Measurements from ENCODE around the gene IWS1.
"Not testable (repeated sequence)": the region's sequence is repeated elsewhere in the genome, so short reads cannot be mapped to it uniquely, and the experiment has no call there.

Gene IWS1

DNA sequence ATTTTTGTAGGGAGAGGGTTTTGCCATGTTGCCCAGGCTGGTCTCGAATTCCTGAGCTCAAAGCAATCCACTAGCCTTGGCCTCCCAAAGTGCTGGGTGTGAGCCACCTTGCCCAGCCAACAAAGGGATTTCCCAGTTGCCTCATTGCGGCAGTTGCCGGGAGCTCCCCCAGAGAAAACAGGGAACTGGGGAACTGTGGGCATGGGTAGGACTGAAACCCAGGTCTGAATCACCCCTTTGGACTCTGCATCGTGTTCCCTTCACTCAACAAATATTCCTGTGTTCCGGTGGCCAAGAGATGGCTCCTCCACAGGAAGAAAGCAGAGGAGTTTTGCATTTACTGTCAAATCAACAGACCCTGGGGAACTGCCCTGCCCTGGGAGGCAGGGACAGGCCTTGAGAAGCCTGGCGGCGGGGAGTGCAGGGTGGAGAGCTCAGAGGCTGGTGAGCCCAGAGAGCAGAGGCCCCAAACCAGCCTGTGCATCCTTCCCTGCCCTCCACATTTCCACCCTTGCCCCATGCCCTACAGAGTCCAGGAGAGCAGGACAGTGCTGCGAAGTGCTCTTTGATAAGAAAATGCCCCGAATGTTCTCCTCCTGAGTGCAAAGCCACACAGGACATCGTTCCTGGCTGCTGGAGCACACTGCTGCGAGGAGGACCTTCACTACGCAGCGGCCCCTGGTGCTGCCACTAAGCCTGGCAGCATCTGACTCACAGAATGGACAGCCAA is 34.1 kb upstream of the IWS1 start:
- peak; percentile 92 to 93 (median 93) for DNase-seq

DNA sequence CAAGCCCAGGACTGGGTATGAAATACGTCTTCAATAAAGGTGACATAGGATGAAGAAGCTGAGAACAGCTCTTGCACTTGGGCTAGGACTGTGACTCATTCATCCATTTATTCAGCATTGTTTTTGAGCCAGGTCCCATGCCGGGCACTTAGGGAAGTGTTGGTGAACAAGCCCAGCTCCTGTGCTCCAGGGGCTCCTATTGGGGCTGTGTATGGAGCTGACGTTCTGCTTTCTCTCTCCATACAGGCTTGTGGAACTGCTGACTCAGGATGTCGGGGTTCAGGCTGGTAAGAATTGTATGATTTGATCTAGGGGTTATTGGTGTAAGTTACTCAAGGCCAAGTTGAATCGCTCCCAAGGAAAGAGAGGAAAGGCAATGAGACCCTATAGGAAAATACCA is 33.2 kb upstream of the IWS1 start:
- DNase-seq, result peak; percentile 16 to 24 (median 24)

DNA sequence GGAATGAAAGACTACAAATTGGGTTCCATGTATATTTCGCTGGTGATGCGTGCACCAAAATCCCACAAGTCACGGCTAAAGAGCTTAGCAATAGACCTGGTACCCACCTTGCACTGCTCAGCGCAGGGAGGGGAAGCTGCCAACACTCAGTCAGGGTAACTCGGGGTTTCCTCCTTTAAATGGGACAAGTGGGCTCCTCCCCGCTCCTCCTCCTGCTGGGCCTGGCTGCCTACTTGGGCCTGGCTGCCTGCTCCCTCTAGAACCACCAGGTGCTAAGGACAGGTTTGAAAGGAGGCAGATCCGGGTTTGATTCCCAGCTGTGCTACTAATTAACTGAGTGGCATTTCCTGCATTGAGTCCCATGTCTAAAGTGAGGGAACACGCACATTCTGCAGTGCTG is 32.6 kb upstream of the IWS1 start:
- no peak for DNase-seq

DNA sequence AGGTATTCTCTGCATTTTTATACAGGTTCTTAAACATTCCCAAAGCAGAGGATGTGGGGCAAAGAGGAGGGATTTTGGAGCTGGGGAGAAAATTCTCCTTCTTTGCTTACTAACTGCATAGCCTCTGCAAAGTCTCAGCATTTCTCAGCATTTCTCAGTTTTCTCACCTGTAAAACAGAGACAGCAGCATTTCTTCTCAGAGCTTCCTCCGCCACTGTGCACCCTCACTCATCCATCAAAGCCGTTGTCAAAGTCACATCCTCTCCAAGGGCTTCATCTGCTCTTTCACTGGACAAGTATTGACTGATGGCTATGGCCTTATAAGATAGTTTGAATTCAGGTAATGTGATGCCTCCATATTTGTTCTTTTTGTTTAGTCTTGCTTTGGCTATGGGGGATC is 26.6 kb upstream of the IWS1 start:
- DNase-seq, result no peak

DNA sequence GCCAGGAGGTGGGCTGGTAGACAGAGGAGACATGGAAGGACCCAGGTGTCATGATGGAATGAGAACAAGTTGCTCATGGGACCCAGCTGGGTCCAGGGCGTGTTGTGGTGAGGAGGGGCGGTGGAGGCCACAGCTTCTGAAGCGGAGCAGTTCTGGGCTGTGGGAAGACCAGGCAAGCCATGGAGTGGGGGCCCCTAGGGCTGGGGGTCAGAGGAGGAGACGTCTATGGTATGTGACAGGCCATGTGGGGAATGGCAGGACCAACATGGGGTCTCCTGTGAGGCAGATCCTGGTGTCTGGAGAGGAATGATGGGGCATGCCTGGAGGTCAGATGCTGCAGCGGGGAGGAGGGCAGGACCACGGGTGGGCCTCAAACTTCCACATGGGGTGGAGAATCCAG is 26.0 kb upstream of the IWS1 start:
- DNase-seq, result no peak

DNA sequence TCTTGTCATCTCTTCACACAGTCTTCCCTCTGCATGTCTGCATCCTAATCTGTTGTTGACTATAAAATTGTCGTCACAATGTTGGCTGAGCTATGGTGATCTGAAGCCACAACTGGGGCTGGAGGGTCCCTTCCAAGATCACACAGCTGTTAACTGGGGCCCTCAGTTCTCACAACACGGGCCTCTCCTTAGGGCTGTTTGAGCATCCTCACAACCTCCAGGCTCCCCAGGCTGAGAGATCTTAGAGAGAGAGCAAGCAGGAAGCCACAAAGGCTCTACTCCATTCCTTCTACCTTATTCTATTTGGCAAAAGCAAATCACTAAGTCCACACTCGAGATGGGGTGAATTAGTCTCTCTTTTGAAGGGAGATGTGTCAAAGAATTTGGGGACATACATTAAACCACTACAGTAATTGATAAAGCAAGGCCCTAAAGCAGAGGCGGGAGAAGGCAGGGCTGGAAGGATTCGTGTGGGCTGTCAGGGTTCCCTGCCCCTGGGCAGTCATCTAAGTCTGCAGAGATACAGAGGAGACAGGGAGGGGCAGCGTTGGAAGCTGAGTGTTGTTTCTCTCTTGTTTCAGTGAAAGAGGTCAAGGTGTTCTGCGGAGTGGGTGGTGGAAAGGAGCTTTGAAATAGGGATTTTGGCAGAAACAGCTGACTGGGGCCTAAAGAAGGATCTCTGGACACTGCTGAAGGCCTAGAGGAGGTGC is 25.1 kb upstream of the IWS1 start:
- no peak for DNase-seq

DNA sequence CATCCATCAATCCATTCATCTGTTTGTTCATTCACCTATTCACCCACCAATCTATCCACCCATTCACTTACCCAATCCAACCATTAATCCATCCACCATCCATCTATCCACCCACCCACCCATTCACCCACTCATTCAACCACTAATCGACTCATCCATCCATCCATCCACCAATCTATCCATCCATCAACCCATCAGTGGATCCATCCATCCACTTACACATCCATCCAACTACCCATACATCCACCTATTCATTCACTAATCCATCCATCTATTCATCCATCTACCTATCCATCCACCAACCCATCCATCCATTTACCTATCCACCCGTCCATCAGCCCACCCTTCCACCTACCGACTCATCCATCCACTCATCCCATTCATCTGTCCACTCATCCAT is 20.5 kb upstream of the IWS1 start:
- DNase-seq, result no peak

DNA sequence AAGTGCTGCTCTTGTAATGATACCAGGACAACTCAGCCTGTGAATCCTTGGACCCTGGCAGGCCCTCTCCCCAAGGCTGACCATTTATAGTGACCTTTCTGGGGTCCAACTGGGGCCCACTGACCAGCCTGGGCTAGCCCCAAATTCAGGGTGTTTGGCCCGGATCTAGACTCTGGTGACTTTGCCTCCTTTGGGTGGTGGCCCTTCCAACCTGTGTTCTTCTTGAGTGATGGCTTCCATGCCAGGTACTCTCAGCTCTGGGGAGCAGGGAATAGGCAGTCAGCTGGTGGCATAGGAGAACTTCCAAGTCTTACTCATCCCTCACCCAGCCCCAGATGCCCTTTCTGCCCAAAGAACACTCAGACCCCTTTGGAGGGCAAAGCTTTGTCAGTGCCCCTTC is 19.5 kb upstream of the IWS1 start:
- no peak for DNase-seq

DNA sequence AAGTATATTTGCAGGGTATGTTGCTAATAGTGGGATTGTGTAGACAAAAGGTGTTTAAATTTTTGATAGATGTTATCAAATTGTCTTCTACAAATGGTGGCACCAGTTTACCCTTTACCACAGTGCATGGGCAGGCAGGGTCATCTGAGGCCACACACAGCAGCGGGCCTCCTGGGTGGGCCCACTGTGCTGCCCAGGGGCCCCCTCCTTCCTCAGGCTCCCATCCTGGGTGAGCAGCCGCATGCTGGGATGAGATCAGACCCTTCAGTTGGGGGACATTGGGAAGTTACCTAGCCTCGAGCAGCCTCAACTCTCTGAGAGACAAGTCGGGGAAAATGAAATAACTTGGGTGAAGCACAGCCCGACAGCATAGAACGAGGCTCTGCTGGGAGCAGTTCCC is 18.9 kb upstream of the IWS1 start:
- no peak for DNase-seq

DNA sequence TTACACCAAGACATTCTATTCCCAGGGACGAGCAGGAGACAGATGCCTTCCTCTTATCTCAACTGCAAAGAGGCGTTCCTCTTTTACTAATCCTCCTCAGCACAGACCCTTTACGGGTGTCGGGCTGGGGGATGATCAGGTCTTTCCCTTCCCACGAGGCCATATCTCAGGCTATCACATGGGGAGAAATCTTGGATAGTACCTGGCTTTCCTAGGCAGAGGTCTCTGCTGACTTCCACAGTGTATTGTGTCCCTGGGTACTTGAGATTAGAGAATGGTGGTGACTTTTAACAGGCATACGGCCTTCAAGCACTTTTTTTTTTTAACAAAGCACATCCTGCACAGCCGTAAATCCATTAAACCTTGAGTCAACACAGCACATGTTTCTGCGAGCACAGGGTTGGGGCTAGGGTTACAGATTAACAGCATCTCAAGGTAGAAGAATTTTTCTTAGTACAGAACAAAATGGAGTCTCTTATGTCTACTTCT is 16.8 kb upstream of the IWS1 start:
- not testable (repeated sequence) for DNase-seq

DNA sequence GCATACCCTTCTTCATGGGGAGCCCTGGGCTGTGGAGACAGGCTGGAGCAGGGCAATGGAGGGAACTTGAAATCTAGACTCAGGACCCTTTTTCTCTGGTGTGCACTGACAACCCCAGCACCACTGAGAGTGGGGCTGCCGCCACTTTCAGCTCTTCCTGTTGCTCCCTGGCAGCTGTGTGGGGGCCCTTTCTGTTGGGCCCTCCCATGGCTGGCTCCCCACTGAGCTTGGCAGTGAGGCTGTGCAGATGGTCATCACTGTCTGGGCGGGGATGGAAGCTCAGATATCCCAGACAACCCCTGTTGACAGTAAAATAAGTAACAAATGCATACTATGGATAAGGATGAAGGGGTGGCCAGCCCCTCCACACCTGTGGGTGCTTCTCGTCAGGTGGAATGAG is 15.9 kb upstream of the IWS1 start:
- DNase-seq, result no peak

DNA sequence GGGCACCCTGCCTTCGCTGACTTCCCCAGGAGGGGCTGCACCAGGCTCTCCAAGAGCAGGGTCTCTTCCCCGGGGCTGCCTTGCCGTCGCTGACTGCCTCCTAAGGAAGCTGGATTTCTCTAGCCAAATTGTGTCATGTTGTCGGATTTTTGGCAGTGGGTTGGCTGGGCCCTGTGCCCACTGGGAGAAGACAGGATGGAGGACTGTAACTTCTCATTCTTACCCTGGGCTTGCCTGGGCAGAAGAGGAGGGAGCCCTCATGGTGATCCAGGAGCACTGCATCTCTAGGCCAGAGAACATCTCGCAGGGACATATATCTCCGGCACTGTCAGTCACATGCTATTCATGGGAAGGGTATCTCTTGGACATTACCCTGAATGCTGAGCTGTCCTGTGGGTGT is 15.5 kb upstream of the IWS1 start:
- no peak for DNase-seq

DNA sequence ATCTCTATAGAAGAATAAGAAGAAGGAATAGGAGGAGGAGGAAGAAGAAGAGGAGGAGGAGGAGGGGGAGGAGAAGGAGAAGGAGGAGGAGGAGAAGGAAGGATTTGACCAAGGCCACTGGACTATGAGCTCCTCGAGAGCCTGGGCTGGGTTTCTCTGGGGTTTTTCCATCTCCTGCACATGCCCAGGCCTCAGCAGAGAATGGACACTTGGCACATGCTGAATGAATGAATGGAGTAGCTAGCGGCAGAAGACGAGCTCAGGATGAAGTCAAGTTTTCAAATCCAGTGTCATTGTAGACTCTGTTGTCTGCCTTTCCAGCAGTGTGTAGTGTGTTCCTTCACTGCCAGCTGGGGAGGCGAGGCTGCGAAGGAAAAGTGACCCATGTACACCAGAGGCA is 11.4 kb upstream of the IWS1 start:
- no peak for DNase-seq

DNA sequence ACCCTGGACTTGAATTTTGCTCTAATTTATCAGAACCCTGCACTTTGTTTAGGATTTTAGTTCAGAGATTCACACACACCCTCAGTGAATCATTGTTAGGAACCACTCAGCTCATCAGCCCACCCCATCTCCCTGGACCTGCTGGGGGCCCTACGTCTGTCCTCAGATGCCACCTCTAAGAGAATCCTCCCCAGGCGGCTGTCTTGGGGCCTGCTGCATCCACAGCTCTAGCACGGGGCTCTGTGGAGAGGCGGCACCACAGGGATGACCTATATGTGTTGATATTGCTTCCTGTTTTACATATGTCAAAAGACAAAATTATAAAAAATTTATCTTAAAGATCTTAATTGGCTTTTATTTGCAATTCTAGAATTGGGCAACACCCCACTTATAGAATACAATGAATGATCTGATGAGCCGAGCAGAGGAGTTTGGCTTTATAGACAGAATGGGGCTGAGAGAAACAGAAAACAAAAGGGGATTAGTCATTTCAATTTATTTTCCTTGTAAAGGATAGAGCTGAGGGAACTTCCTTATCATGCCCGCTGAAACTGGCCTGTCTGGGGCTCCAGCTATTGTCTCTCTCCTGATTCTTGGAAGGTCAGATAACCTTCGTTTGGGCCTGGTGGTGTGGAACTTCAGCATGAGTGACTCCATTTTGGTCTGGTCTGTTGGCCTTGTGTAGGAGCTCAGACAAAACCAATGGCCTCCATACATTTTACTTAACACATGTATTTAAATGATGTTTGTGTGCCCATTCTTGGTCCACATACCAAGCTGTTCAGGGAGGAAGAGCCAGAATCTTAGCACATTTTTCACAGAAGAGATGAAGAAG is 10.6 kb upstream of the IWS1 start:
- DNase-seq, result peak in 1 of 3 donors; percentile 21

DNA sequence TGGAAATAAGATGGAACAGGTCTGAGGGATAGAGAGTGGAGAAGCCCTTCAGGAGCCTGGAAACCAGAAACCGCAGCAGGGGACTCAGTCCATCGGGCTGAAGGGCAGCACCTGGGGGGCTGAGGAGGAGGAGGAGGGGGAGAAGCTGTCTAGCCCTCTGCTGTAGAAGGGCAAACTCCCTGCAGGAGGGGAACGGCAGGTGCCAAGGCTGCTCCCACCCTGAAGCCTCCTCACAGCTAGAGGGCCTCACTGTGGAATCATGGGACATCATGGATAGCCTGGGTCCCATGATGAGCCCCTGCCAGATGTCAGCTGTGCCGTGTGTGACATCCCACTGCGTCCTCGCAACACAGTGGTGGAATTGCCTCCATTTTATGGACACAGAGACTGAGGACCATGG is 9.6 kb upstream of the IWS1 start:
- DNase-seq, result no peak

DNA sequence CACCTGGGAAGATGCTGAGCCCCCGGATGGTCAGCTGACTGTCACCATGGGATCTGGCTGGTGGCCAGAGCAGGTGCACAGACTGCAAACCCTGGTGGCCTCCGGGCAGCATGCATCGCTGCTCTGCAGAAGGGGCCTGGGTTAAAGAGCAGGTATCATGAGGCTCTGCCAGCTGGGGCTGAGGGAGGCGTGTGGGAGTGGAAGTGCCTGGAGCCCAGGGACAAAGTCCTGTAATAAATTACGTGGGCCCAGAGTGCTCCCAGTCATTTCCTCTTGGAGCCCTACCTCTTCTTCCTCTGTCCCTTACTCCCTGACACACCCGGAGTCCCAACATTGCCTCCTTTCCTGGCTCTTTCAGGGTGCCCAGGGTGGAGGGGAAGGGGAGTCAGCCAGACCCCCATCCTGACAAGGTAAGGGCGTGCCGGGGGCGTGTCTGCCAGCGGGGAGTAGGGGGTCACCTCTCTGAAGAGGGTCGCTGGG is 9.2 kb upstream of the IWS1 start, which contains the start of gene MYO7B:
TSS of gene MYO7B (plus strand) at position 262 of the 480 bp plus-strand sequence. CDS start 24,040 bp downstream, outside the sequence.
- peak in 1 of 3 donors; percentile 13 for DNase-seq

DNA sequence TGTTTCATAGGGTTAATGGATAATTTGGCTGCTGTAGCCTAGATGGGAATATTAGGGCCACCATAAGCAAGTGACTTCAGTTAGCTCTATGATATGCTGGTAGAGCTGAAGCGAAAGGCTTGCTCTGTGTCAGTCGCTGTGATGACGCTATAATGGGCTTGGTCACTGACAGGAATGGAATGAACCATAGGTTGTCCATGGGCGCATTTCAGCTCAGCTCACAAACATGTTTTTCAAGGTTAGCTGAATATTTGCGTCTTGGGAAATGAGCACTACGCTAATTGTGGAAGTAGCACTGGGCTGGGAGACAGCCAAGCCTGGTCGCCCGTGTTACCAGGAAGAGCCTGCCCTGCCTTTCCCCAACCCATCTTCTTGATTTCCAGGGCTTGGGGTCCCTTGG is 6.0 kb upstream of the IWS1 start:
- no peak for DNase-seq

DNA sequence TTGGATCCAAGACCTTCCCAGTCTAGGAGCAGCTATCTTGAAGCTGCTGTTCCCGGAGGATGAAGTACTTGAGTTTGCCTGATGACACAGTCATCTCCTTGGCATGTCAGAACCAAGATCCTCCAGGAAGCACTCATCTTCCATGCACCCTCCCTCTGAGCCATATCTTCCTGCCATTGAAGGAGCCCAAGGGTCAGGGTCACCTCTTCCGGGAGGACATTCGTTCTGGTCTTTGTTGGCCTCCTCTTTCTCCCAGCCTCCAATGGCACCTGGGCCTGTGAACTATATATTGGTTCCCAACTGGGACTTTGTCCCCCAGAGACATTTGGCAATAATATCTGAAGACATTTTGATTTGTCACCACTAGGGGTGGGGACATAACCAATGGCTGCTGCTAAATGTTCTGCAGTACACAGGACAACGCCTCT is 4.9 kb upstream of the IWS1 start:
- DNase-seq, result no peak

DNA sequence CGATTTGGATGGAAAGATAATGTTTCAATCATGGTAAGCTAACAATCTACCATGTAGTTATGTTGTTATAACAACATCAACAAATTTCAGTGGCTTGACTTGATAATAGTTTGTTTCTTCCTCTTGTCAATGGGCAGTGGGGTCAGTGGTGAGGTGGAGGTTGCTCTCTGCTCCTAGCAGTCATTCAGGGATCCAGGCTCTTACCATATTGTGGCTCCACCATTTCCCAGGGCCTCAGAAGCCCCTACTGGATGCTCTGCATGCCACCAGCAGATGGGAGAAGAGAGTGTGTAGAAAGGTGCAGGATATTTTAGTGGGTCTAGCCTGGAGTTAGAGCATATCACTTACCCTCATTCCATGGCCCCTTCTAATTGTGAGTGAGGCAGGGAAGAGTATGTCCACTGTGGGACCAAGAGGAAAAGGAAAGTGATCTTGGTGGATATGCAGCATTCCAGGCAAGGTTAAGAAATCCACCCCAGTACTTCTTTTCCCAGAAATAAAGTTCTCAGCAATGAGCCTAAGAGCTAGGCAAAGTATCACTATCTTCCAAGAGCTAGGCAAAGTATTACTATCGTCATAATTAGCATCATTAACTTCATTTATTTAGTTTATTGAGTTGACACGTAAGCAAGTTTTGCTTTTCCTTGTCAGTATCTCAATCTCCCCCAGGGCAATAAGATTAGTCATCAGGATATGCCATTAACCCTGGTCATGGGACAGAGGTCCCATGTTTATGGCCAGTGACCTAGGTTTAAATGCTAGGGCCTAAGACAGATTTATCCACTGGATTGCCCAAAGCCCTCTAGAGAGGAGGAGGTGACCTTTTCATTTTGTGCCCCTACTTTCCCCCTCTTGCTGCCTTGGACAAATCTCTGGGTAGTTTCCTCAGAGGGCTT is 4.2 kb upstream of the IWS1 start:
- DNase-seq, result peak; percentile 10 to 30 (median 14)

DNA sequence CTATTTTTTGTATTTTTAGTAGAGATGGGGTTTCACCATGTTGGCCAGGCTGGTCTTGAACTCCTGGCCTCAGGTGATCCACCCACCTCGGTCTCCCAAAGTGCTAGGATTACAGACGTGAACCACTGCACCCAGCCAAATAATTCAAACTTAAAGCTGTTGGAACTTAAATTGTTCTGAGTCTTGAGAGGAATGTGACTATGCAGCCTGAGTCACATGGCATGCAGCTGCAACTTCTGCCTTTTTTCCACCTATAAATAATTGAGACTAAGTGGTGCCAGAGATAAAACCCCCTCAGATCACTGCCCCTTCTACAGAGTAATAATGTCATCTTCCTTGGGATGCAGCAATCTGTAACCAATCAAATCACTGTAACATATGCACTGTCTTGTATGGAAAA is 3.1 kb upstream of the IWS1 start:
- not testable (repeated sequence) for DNase-seq

DNA sequence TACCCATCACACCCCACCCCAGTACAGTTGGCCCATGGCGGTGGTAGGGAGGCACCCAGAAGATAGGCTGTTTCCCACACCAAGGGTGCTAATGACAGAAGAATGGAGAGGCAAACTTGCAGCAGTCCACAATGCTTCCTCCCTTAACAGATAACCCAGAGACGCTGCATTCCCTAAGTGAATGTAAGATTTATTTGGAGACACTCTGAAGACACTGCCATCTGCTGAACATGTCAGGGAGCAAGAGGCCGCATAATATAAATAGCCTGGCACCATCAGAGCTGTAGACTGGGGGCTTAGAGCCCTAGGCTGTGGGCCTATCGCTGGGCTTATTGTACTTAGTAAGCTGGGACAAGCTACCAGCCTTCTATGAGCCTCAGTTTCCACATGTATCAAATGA is 2.2 kb upstream of the IWS1 start:
- no peak for DNase-seq

Measured in suppressor macrophage treated with lipopolysaccharide for 1 hour (primary cell).